ENCODE measurements around the gene HPF1.

The HPF1 gene

GRCh38 chr4:169720529-169720928, 37.2 kb downstream of the HPF1 start:
- Histone ChIP-seq H3K27me3 (replicated peaks in 2 of 5; ENCODE audit: control insufficient read depth in 4 of 5, insufficient read depth in 5 of 5, low read length in 4 of 5) (no peaks in the 10 kb centered on the region), H3K9me3 (ENCODE audit: control extremely low read depth in 1 of 5, control insufficient read depth in 4 of 5, insufficient read depth in 2 of 5, low read depth in 1 of 5, low read length in 4 of 5) (no peaks in the 10 kb centered on the region), H3K4me3 (ENCODE audit: control insufficient read depth in 1 of 7, extremely low read depth in 1 of 7, insufficient read depth in 4 of 7, low read depth in 2 of 7, low read length in 6 of 7) (no peak overlapping the region), H3K36me3 (ENCODE audit: control insufficient read depth in 4 of 4, insufficient read depth in 4 of 4, low read length in 3 of 4) (peaks cover 0 to 15% (median 6%) of the 10 kb centered on the region in 4 experiments), H3K4me1 (ENCODE audit: control extremely low read depth in 1 of 4, control insufficient read depth in 4 of 4, insufficient read depth in 4 of 4, low read length in 3 of 4) (no peaks in the 10 kb centered on the region), H3K27ac (ENCODE audit: insufficient read depth in 1 of 2, low read depth in 1 of 2, low read length in 2 of 2, poor library complexity in 1 of 2, severe bottlenecking in 2 of 2) (no peak overlapping the region)
- ChIA-PET CTCF (interaction anchor here (1.4 kb wide), 1 partner anchor 107 kb away, joined by 6 read pairs; no protein-coding TSS in a partner anchor), POLR2A (interaction anchor here (0.6 kb wide), 1 partner anchor 11 kb away, joined by 3 read pairs; no protein-coding TSS in a partner anchor)
- DNase-seq: no peak
- WGBS (ENCODE audit: insufficient coverage): no CpG with 5 or more reads among the region's 7 CpGs

- CTCF ChIA-PET: interaction anchor here (0.9 kb wide), 1 partner anchor 33 kb away, joined by 3 read pairs; no protein-coding TSS in a partner anchor
- no peak for DNase-seq
Observed at GRCh38 chr4:169716677-169717076, 41.1 kb downstream of the HPF1 start.

GRCh38 chr4:169715826-169716225, 41.9 kb downstream of the HPF1 start:
- ChIA-PET CTCF (interaction anchor here (0.7 to 1.2 kb wide), 2 partner anchors 11 to 14 kb away, joined by 3 to 4 read pairs; no protein-coding TSS in a partner anchor), POLR2A (no interaction called here)
- Histone ChIP-seq H3K4me1 (ENCODE audit: control extremely low read depth in 1 of 4, control insufficient read depth in 4 of 4, insufficient read depth in 4 of 4, low read length in 3 of 4) (no peaks in the 10 kb centered on the region), H3K4me3 (ENCODE audit: control insufficient read depth in 1 of 7, extremely low read depth in 1 of 7, insufficient read depth in 4 of 7, low read depth in 2 of 7, low read length in 6 of 7) (no peak overlapping the region), H3K27me3 (replicated peaks in 2 of 5; ENCODE audit: control insufficient read depth in 4 of 5, insufficient read depth in 5 of 5, low read length in 4 of 5) (no peaks in the 10 kb centered on the region), H3K27ac (ENCODE audit: insufficient read depth in 1 of 2, low read depth in 1 of 2, low read length in 2 of 2, poor library complexity in 1 of 2, severe bottlenecking in 2 of 2) (no peak overlapping the region), H3K36me3 (ENCODE audit: control insufficient read depth in 4 of 4, insufficient read depth in 4 of 4, low read length in 3 of 4) (peaks cover 7 to 24% (median 10%) of the 10 kb centered on the region in 4 experiments), H3K9me3 (ENCODE audit: control extremely low read depth in 1 of 5, control insufficient read depth in 4 of 5, insufficient read depth in 2 of 5, low read depth in 1 of 5, low read length in 4 of 5) (no peaks in the 10 kb centered on the region)
- WGBS (ENCODE audit: insufficient coverage): no CpG with 5 or more reads among the region's 2 CpGs
- no peak for DNase-seq

More at GRCh38 chr4:169716677-169717076, 41.1 kb downstream of the HPF1 start:
- H3K27me3 ChIP-seq (replicated peaks in 2 of 5; ENCODE audit: control insufficient read depth in 4 of 5, insufficient read depth in 5 of 5, low read length in 4 of 5): no peaks in the 10 kb centered on the region
- H3K36me3 ChIP-seq (ENCODE audit: control insufficient read depth in 4 of 4, insufficient read depth in 4 of 4, low read length in 3 of 4): peaks cover 7 to 24% (median 10%) of the 10 kb centered on the region in 4 experiments
- H3K27ac ChIP-seq (ENCODE audit: insufficient read depth in 1 of 2, low read depth in 1 of 2, low read length in 2 of 2, poor library complexity in 1 of 2, severe bottlenecking in 2 of 2): no peak overlapping the region
- no peaks in the 10 kb centered on the region for H3K4me1 ChIP-seq (ENCODE audit: control extremely low read depth in 1 of 4, control insufficient read depth in 4 of 4, insufficient read depth in 4 of 4, low read length in 3 of 4)
- H3K4me3 ChIP-seq (ENCODE audit: control insufficient read depth in 1 of 7, extremely low read depth in 1 of 7, insufficient read depth in 4 of 7, low read depth in 2 of 7, low read length in 6 of 7): no peak overlapping the region
- WGBS (ENCODE audit: insufficient coverage): no CpG with 5 or more reads among the region's 1 CpG
- no peaks in the 10 kb centered on the region for H3K9me3 ChIP-seq (ENCODE audit: control extremely low read depth in 1 of 5, control insufficient read depth in 4 of 5, insufficient read depth in 2 of 5, low read depth in 1 of 5, low read length in 4 of 5)
- POLR2A ChIA-PET: no interaction called here

GRCh38 chr4:169707958-169708643, 49.6 kb downstream of the HPF1 start:
- no peak for DNase-seq
- Histone ChIP-seq H3K27ac (ENCODE audit: insufficient read depth in 1 of 2, low read depth in 1 of 2, low read length in 2 of 2, poor library complexity in 1 of 2, severe bottlenecking in 2 of 2) (no peak overlapping the region), H3K27me3 (replicated peaks in 2 of 5; ENCODE audit: control insufficient read depth in 4 of 5, insufficient read depth in 5 of 5, low read length in 4 of 5) (no peaks in the 10 kb centered on the region), H3K9me3 (ENCODE audit: control extremely low read depth in 1 of 5, control insufficient read depth in 4 of 5, insufficient read depth in 2 of 5, low read depth in 1 of 5, low read length in 4 of 5) (no peaks in the 10 kb centered on the region), H3K4me1 (ENCODE audit: control extremely low read depth in 1 of 4, control insufficient read depth in 4 of 4, insufficient read depth in 4 of 4, low read length in 3 of 4) (no peaks in the 10 kb centered on the region), H3K4me3 (ENCODE audit: control insufficient read depth in 1 of 7, extremely low read depth in 1 of 7, insufficient read depth in 4 of 7, low read depth in 2 of 7, low read length in 6 of 7) (no peak overlapping the region), H3K36me3 (ENCODE audit: control insufficient read depth in 4 of 4, insufficient read depth in 4 of 4, low read length in 3 of 4) (peaks cover 6 to 14% (median 8%) of the 10 kb centered on the region in 4 experiments)
- ChIA-PET POLR2A (no interaction called here), CTCF (no interaction called here)
- 100% methylated on average over 1 of the region's 2 CpGs for WGBS (ENCODE audit: insufficient coverage)

GRCh38 chr4:169698331-169698730, 59.4 kb downstream of the HPF1 start:
- Histone ChIP-seq H3K36me3 (ENCODE audit: control insufficient read depth in 4 of 4, insufficient read depth in 4 of 4, low read length in 3 of 4) (peaks cover 12 to 35% (median 18%) of the 10 kb centered on the region in 4 experiments), H3K9me3 (ENCODE audit: control extremely low read depth in 1 of 5, control insufficient read depth in 4 of 5, insufficient read depth in 2 of 5, low read depth in 1 of 5, low read length in 4 of 5) (peaks cover 0 to 15% (median 5%) of the 10 kb centered on the region in 5 experiments), H3K4me3 (ENCODE audit: control insufficient read depth in 1 of 7, extremely low read depth in 1 of 7, insufficient read depth in 4 of 7, low read depth in 2 of 7, low read length in 6 of 7) (no peak overlapping the region), H3K27ac (ENCODE audit: insufficient read depth in 1 of 2, low read depth in 1 of 2, low read length in 2 of 2, poor library complexity in 1 of 2, severe bottlenecking in 2 of 2) (no peak overlapping the region), H3K4me1 (ENCODE audit: control extremely low read depth in 1 of 4, control insufficient read depth in 4 of 4, insufficient read depth in 4 of 4, low read length in 3 of 4) (no peaks in the 10 kb centered on the region), H3K27me3 (replicated peaks in 2 of 5; ENCODE audit: control insufficient read depth in 4 of 5, insufficient read depth in 5 of 5, low read length in 4 of 5) (no peaks in the 10 kb centered on the region)
- 100% methylated on average over 1 of the region's 5 CpGs for WGBS (ENCODE audit: insufficient coverage)
- ChIA-PET POLR2A (no interaction called here), CTCF (interaction anchor here (1.1 to 1.5 kb wide), 2 partner anchors 9 to 24 kb away, joined by 3 read pairs; no protein-coding TSS in a partner anchor)
- no peak for DNase-seq

GRCh38 chr4:169690787-169691186, 67.0 kb downstream of the HPF1 start:
- WGBS (ENCODE audit: insufficient coverage): 100% methylated on average over 5 of the region's 5 CpGs
- CTCF ChIA-PET: no interaction called here

GRCh38 chr4:169689681-169690080, 68.1 kb downstream of the HPF1 start:
- POLR2A ChIA-PET: no interaction called here
- CTCF ChIA-PET: interaction anchor here (1.3 kb wide), 1 partner anchor 8 kb away, joined by 3 read pairs; no protein-coding TSS in a partner anchor
- no peak overlapping the region for H3K4me3 ChIP-seq (ENCODE audit: control insufficient read depth in 1 of 7, extremely low read depth in 1 of 7, insufficient read depth in 4 of 7, low read depth in 2 of 7, low read length in 6 of 7)

More at GRCh38 chr4:169690787-169691186, 67.0 kb downstream of the HPF1 start:
- no peak overlapping the region for H3K27ac ChIP-seq (ENCODE audit: insufficient read depth in 1 of 2, low read depth in 1 of 2, low read length in 2 of 2, poor library complexity in 1 of 2, severe bottlenecking in 2 of 2)
- no peaks in the 10 kb centered on the region for H3K4me1 ChIP-seq (ENCODE audit: control extremely low read depth in 1 of 4, control insufficient read depth in 4 of 4, insufficient read depth in 4 of 4, low read length in 3 of 4)
- no peak for DNase-seq
- H3K36me3 ChIP-seq (ENCODE audit: control insufficient read depth in 4 of 4, insufficient read depth in 4 of 4, low read length in 3 of 4): peaks cover 4 to 10% (median 8%) of the 10 kb centered on the region in 4 experiments
- POLR2A ChIA-PET: no interaction called here
- no peaks in the 10 kb centered on the region for H3K27me3 ChIP-seq (replicated peaks in 2 of 5; ENCODE audit: control insufficient read depth in 4 of 5, insufficient read depth in 5 of 5, low read length in 4 of 5)
- H3K9me3 ChIP-seq (ENCODE audit: control extremely low read depth in 1 of 5, control insufficient read depth in 4 of 5, insufficient read depth in 2 of 5, low read depth in 1 of 5, low read length in 4 of 5): peaks cover 0 to 1% (median 0%) of the 10 kb centered on the region in 5 experiments
- no peak overlapping the region for H3K4me3 ChIP-seq (ENCODE audit: control insufficient read depth in 1 of 7, extremely low read depth in 1 of 7, insufficient read depth in 4 of 7, low read depth in 2 of 7, low read length in 6 of 7)

More at GRCh38 chr4:169689681-169690080, 68.1 kb downstream of the HPF1 start:
- H3K27me3 ChIP-seq (replicated peaks in 2 of 5; ENCODE audit: control insufficient read depth in 4 of 5, insufficient read depth in 5 of 5, low read length in 4 of 5): no peaks in the 10 kb centered on the region
- DNase-seq: no peak
- no peak overlapping the region for H3K27ac ChIP-seq (ENCODE audit: insufficient read depth in 1 of 2, low read depth in 1 of 2, low read length in 2 of 2, poor library complexity in 1 of 2, severe bottlenecking in 2 of 2)
- peaks cover 0 to 1% (median 0%) of the 10 kb centered on the region in 5 experiments for H3K9me3 ChIP-seq (ENCODE audit: control extremely low read depth in 1 of 5, control insufficient read depth in 4 of 5, insufficient read depth in 2 of 5, low read depth in 1 of 5, low read length in 4 of 5)
- H3K36me3 ChIP-seq (ENCODE audit: control insufficient read depth in 4 of 4, insufficient read depth in 4 of 4, low read length in 3 of 4): peaks cover 4 to 10% (median 8%) of the 10 kb centered on the region in 4 experiments
- H3K4me1 ChIP-seq (ENCODE audit: control extremely low read depth in 1 of 4, control insufficient read depth in 4 of 4, insufficient read depth in 4 of 4, low read length in 3 of 4): no peaks in the 10 kb centered on the region
- WGBS (ENCODE audit: insufficient coverage): 100% methylated on average over 1 of the region's 1 CpG
